Cardiac muscle cell (in vitro differentiated cells and primary cell): ENCODE data around the gene TMEM127. TPM values are rescaled to one million over a fixed set of nuclear protein-coding genes. Genes with fewer than 3 reads are reported as not detected.
A peak's percentile ranks its signal among the peaks of the same experiment; 100 is the strongest.

Experiments
- DNase-seq, 2 donors: peaks; one replicate each; pipeline versions ENCODE4 v3.0.0 to v3.0.0-alpha.2; 2010 to 2017; ENCODE audit warnings: low read depth in 1 of 2, low spot score in 1 of 2
- H3K27ac ChIP-seq: fragments of 200-600 bp; sonication (generic); 2 replicates; pipeline ENCODE4 v1.5.1; 2016
- H3K27me3 ChIP-seq: fragments of 200-600 bp; sonication (generic); 2 replicates; pipeline ENCODE4 v1.6.0; 2016; ENCODE audit warnings: control low read depth
- H3K36me3 ChIP-seq: fragments of 200-600 bp; sonication (generic); 2 replicates; pipeline ENCODE4 v1.5.1; 2016; ENCODE audit warnings: control low read depth
- H3K4me1 ChIP-seq: fragments of 200-600 bp; sonication (generic); 2 replicates; pipeline ENCODE4 v1.8.1; 2017; ENCODE audit warnings: low read depth, mild to moderate bottlenecking, mixed run types
- H3K4me3 ChIP-seq: fragments of 200-600 bp; sonication (generic); 2 replicates; pipeline ENCODE4 v1.5.1; 2016; ENCODE audit warnings: mild to moderate bottlenecking
- H3K9me3 ChIP-seq: fragments of 200-600 bp; sonication (generic); 2 replicates; pipeline ENCODE4 v1.5.1; 2017; ENCODE audit warnings: low read depth, mild to moderate bottlenecking, control low read depth
- CTCF ChIP-seq: IDR thresholded peaks from 2 replicates; pipeline ENCODE4 v1.5.1; 2012; ENCODE audit warnings: low read depth, mild to moderate bottlenecking, low read length
- polyA plus RNA-seq: library from polyadenylated mRNA; unstranded; fragments of >200 nt; fragmentation: Nextera tagmentation; extraction: Ambion mirVana; gene quantifications from 2 replicates; pipeline ENCODE4 v1.2.1, GENCODE V29; 2016
- total RNA-seq: library from RNA; depleted of rRNA; stranded (reverse); fragments of >200 nt; gene quantifications from 2 replicates; pipeline ENCODE4 v1.2.3, GENCODE V29; 2016

Gene TMEM127
- total and polyA plus RNA-seq, 2 experiments from 2014 or later: 59.1 to 71.0 TPM

GRCh38 chr2:96267159-96267971, 1.6 kb upstream of the TMEM127 start:
- Histone ChIP-seq H3K27me3 (no peaks in the 10 kb centered on the region), H3K36me3 (peaks cover 29% of the 10 kb centered on the region), H3K4me3 (peak overlapping the region; percentile 82), H3K9me3 (no peaks in the 10 kb centered on the region), H3K27ac (no peak overlapping the region), H3K4me1 (peaks cover 20% of the 10 kb centered on the region)
- peak; percentile 41 for TF ChIP-seq CTCF
- DNase-seq: peak; percentile 28 to 56

- H3K4me1 ChIP-seq: peaks cover 30% of the 10 kb centered on the region
- DNase-seq: peak in 1 of 2 donors; percentile 89
Measured at GRCh38 chr2:96265349-96265839, 403 bp downstream of the TMEM127 start.

GRCh38 chr2:96264656-96265348, 995 bp downstream of the TMEM127 start:
- peak overlapping the region; percentile 92 for H3K27ac ChIP-seq
- peaks cover 36% of the 10 kb centered on the region for H3K4me1 ChIP-seq
- no peaks in the 10 kb centered on the region for H3K27me3 ChIP-seq
- peaks cover 19% of the 10 kb centered on the region for H3K36me3 ChIP-seq
- peak; percentile 33 to 71 for DNase-seq
- H3K9me3 ChIP-seq: no peaks in the 10 kb centered on the region
- peak; percentile 50 for TF ChIP-seq CTCF
- peak overlapping the region; percentile 82 for H3K4me3 ChIP-seq

More at GRCh38 chr2:96265349-96265839, 403 bp downstream of the TMEM127 start:
- H3K27me3 ChIP-seq: no peaks in the 10 kb centered on the region
- H3K27ac ChIP-seq: peak overlapping the region; percentile 92
- H3K36me3 ChIP-seq: peaks cover 19% of the 10 kb centered on the region
- peak overlapping the region; percentile 82 for H3K4me3 ChIP-seq
- TF ChIP-seq CTCF: no peak
- no peaks in the 10 kb centered on the region for H3K9me3 ChIP-seq

GRCh38 chr2:96264086-96264485, 1.7 kb downstream of the TMEM127 start:
- H3K9me3 ChIP-seq: no peaks in the 10 kb centered on the region
- H3K4me1 ChIP-seq: peaks cover 43% of the 10 kb centered on the region
- peak overlapping the region; percentile 82 for H3K4me3 ChIP-seq
- peak overlapping the region; percentile 92 for H3K27ac ChIP-seq
- no peaks in the 10 kb centered on the region for H3K27me3 ChIP-seq
- TF ChIP-seq CTCF: no peak
- DNase-seq: peak in 1 of 2 donors; percentile 43
- H3K36me3 ChIP-seq: peaks cover 16% of the 10 kb centered on the region

DNA sequence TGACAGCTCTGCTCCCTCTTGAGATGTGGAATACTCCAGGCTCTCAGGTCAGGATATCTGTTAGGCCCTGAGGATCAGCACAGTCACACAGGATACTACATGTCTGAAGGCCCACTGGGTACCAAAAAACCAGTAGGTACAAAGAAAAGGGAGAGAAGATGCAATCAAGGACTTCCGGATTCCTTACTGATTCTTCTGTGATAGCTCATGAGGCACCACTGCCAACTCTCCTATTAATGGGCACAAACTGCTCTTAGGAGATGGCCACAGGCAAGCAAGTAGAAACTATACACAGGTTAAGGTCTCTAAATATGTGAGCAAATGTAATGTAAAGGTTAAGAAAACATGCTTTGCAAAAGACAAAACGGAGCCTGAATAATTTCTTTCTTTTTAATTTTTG, 3.5 kb downstream of the TMEM127 start:
- no peak for TF ChIP-seq CTCF
- peaks cover 59% of the 10 kb centered on the region for H3K4me1 ChIP-seq

More for the DNA sequence above, 3.5 kb downstream of the TMEM127 start:
- Histone ChIP-seq H3K36me3 (peaks cover 2% of the 10 kb centered on the region), H3K27me3 (no peaks in the 10 kb centered on the region), H3K4me3 (no peak overlapping the region), H3K27ac (peak overlapping the region; percentile 92), H3K9me3 (no peaks in the 10 kb centered on the region)
- DNase-seq: no peak
